ENCODE measurements around the gene HSPB3.
"Not testable (repeated sequence)": the region's sequence is repeated elsewhere in the genome, so short reads cannot be mapped to it uniquely, and the experiment has no call there.

DNA sequence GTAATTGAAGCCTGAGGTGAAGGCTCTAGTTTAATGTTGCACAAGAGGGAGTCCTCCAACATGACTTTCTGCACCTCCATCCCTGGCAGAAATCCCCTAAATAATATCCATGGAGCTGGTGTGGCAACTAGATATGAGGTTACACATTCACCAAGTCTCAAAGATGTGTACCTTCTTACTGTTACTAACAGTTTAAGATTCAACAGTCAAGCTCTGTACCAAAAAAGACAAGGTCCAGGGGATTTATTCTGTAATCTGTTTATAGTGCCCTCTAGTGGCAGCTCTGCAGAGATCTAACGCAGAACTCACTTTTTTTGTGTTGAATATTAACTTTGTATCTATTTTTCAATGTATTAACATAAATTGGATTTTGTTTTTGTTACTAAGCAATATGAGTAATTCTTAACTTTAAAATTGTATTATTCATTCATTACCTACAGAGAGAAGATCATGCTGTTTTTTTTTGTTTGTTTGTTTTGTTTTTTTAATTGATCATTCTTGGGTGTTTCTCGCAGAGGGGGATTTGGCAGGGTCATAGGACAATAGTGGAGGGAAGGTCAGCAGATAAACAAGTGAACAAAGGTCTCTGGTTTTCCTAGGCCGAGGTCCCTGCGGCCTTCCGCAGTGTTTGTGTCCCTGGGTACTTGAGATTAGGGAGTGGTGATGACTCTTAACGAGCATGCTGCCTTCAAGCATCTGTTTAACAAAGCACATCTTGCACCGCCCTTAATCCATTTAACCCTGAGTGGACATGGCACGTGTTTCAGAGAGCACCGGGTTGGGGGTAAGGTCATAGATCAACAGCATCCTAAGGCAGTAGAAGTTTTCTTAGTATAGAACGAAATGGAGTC is 35.7 kb upstream of the HSPB3 start:
- TF ChIP-seq, protein P1, sequence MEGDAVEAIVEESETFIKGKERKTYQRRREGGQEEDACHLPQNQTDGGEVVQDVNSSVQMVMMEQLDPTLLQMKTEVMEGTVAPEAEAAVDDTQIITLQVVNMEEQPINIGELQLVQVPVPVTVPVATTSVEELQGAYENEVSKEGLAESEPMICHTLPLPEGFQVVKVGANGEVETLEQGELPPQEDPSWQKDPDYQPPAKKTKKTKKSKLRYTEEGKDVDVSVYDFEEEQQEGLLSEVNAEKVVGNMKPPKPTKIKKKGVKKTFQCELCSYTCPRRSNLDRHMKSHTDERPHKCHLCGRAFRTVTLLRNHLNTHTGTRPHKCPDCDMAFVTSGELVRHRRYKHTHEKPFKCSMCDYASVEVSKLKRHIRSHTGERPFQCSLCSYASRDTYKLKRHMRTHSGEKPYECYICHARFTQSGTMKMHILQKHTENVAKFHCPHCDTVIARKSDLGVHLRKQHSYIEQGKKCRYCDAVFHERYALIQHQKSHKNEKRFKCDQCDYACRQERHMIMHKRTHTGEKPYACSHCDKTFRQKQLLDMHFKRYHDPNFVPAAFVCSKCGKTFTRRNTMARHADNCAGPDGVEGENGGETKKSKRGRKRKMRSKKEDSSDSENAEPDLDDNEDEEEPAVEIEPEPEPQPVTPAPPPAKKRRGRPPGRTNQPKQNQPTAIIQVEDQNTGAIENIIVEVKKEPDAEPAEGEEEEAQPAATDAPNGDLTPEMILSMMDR (IDR thresholded peaks at IDR 0.05) = peak; percentile 89
- not testable (repeated sequence) for TF ChIP-seq MYC (IDR thresholded peaks at IDR 0.05; ENCODE audit: borderline replicate concordance, low read length); ZFP36 (IDR thresholded peaks at IDR 0.05; ENCODE audit: borderline replicate concordance, partially characterized antibody); HOXB13 (CRISPR knock-in tag; IDR thresholded peaks at IDR 0.05; ENCODE audit: low read depth); POLR2A (IDR thresholded peaks at IDR 0.05; ENCODE audit: low read length)
- TF ChIP-seq, protein P2, sequence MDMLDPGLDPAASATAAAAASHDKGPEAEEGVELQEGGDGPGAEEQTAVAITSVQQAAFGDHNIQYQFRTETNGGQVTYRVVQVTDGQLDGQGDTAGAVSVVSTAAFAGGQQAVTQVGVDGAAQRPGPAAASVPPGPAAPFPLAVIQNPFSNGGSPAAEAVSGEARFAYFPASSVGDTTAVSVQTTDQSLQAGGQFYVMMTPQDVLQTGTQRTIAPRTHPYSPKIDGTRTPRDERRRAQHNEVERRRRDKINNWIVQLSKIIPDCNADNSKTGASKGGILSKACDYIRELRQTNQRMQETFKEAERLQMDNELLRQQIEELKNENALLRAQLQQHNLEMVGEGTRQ (IDR thresholded peaks at IDR 0.05) = not testable (repeated sequence)
- peak; percentile 66 to 72 for TF ChIP-seq RAD21 (conservative IDR thresholded peaks at IDR 0.05 in 1 of 2, IDR thresholded peaks at IDR 0.05 in 1 of 2)

All from A549 (cell line).